ENCODE measurements around the gene BRSK2. TPM values are rescaled to one million over a fixed set of nuclear protein-coding genes. Genes with fewer than 3 reads are reported as not detected.

BRSK2 gene
- total RNA-seq, 6 donors from 2014 or later = 0.11 to 0.54 (median 0.25) TPM; not detected in 2

DNA sequence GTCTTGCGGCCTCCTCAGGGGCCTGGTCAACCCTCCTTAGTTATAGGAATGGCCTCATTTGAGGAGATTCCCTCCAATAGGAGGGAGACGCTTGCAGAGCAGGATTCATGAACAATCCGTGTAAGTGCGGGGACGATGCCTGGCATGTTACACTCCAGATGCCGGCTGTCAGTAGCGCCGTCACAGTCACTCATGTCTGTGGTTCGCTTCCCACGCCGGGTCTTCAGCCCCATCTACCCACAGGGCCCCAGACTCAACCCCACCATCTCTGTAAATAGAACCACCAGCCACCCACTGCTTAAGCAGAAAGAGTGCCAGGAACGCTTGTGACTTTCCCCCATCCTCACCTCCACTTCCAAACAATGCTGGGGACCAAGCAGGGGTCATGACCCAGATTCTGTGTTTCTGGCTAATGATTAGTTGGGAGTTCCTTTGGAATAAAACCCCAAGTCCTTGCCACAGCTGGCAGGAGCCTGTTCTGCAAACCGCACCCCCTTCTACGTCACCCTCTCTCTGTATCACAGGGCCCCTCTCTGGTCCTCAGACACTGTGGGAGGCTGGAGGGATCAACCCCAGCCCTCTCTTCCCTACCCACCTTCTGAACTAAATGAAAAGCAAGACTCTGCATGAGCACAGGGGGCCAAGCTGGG, 41.5 kb upstream of the BRSK2 start:
- 64 to 80% methylated on average over 14 of the region's 14 CpGs for WGBS, 2 donors
- ATAC-seq (ENCODE audit: low FRiP score in 2 of 2) (peak in 1 of 2 donors; percentile 3), DNase-seq (no peak)
- Histone ChIP-seq H3K4me3 (no peak overlapping the region), H3K27me3 (no peaks in the 10 kb centered on the region), H3K36me3 (no peaks in the 10 kb centered on the region), H3K9me3 (no peaks in the 10 kb centered on the region), H3K4me1 (no peaks in the 10 kb centered on the region), H3K27ac (no peak overlapping the region)
- no peak for TF ChIP-seq POLR2A (IDR thresholded peaks at IDR 0.05)
- TF ChIP-seq, protein P1, sequence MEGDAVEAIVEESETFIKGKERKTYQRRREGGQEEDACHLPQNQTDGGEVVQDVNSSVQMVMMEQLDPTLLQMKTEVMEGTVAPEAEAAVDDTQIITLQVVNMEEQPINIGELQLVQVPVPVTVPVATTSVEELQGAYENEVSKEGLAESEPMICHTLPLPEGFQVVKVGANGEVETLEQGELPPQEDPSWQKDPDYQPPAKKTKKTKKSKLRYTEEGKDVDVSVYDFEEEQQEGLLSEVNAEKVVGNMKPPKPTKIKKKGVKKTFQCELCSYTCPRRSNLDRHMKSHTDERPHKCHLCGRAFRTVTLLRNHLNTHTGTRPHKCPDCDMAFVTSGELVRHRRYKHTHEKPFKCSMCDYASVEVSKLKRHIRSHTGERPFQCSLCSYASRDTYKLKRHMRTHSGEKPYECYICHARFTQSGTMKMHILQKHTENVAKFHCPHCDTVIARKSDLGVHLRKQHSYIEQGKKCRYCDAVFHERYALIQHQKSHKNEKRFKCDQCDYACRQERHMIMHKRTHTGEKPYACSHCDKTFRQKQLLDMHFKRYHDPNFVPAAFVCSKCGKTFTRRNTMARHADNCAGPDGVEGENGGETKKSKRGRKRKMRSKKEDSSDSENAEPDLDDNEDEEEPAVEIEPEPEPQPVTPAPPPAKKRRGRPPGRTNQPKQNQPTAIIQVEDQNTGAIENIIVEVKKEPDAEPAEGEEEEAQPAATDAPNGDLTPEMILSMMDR (IDR thresholded peaks at IDR 0.05) = no peak

DNA sequence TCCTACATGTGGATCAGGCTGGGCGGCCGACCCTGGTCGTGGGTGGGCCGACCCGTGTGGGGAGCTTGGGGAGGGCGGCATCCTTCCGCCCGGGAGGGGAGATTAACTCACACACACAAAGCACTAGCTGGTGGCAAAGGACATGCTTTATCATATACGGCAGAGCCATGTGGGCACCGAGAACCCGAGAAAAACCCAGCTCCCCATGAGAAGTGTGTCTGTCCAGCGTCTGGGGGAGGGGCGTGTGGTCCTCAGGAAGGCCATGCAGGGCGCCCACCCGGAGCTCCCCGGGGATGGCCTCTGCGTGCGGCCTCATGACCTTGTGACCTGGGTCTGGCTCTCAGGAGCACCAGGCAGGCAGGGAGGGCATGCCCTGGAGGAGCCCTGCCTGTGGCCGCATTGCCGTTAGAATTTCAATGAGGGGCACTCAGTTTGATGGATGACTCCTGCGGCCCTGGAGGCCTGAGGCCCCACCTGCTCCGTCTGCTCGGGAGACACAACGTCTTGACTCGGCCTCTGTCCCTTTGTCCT, 40.9 kb upstream of the BRSK2 start:
- 49 to 64% methylated on average over 13 to 23 of the region's 25 CpGs for WGBS, 2 donors
- TF ChIP-seq EP300 (IDR thresholded peaks at IDR 0.05) (no peak), POLR2A (IDR thresholded peaks at IDR 0.05) (no peak), POLR2AphosphoS5 (IDR thresholded peaks at IDR 0.05) (no peak)
- TF ChIP-seq, protein P1 (IDR thresholded peaks at IDR 0.05) = no peak
- DNase-seq (peak in 1 of 2 donors; percentile 70), ATAC-seq (ENCODE audit: low FRiP score in 2 of 2) (peak; percentile 5)
- Histone ChIP-seq H3K9me3 (no peaks in the 10 kb centered on the region), H3K27ac (no peak overlapping the region), H3K36me3 (no peaks in the 10 kb centered on the region), H3K4me1 (no peaks in the 10 kb centered on the region), H3K4me3 (no peak overlapping the region), H3K27me3 (no peaks in the 10 kb centered on the region)

DNA sequence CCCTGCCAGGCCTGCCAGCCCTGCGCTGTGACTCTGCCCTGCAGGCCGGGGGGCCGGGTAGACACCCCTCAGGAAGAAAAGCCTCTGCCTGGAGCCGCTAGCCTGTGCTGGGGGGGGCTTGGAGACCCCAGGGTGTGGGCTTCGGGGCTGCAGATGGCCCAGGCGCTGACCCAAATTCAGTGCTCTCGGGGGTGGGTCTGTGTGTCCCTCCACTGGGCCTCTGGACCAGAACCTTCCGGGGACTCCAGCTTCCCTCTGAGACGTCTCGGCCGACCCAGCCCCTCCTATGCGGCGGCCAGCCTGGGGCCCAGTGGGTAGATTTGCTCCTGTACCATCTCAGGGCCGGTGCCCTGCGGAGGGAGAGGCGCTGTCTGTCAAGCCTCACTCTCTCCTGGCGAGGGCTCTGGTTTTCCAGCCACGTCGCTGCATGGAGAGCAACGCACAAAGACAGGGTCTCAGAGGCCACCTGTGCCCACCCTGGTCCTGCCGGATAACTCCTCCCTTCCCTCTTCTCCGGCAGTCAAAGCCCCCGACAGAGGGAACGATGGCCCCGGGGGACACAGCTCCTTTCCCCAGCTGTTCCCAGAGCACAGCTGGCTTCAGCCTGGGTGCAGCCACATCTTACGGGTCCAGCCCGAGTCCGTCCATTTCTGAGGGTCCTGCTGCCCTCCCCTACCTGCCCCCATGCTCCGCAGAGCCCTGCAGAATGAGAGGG, 40.2 kb upstream of the BRSK2 start:
- H3K4me3 ChIP-seq = no peak overlapping the region
- no peaks in the 10 kb centered on the region for H3K27me3 ChIP-seq
- no peaks in the 10 kb centered on the region for H3K4me1 ChIP-seq
- TF ChIP-seq, protein P1 (IDR thresholded peaks at IDR 0.05) = no peak
- no peak for TF ChIP-seq EP300 (IDR thresholded peaks at IDR 0.05)
- no peaks in the 10 kb centered on the region for H3K36me3 ChIP-seq
- H3K9me3 ChIP-seq = no peaks in the 10 kb centered on the region
- DNase-seq = peak in 1 of 2 donors; percentile 74
- ATAC-seq (ENCODE audit: low FRiP score in 2 of 2) = peak in 1 of 2 donors; percentile 14
- 70 to 78% methylated on average over 20 to 29 of the region's 29 CpGs for WGBS, 2 donors
- H3K27ac ChIP-seq = no peak overlapping the region

DNA sequence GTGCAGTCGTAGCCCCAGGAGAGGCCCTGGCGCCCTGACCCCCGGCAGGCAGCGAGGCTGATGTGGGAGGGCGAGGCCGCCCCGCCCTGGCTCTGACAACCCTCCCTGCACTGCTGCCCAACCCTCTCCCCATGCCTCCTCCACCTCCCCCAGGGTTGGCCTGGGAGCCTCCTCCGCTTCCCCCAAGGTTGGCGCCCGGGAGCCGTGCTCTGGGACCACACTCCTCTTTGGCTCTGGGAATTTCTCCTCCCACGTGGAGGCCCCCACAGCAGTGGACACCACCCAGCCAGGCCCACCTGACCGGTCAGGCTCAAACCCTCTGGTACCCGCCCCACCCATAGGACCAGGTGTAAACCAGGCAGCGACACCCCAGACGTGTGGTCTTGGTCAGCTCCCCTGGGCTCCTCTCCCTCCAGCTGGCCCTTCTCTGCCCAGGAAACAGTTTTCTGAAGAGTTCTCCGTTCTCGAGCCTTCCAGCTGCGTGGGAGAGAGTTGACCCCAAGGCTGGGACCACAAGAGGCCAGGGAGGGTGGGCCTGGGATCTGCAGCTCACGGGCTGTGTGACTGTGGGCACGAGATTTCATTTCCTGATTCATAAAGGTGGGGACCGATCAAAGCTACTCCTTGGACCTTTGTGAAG, 39.5 kb upstream of the BRSK2 start:
- Histone ChIP-seq H3K9me3 (no peaks in the 10 kb centered on the region), H3K27me3 (no peaks in the 10 kb centered on the region), H3K27ac (no peak overlapping the region), H3K4me3 (no peak overlapping the region), H3K36me3 (no peaks in the 10 kb centered on the region), H3K4me1 (no peaks in the 10 kb centered on the region)
- ATAC-seq (ENCODE audit: low FRiP score in 2 of 2) (peak in 1 of 2 donors; percentile 6), DNase-seq (peak in 1 of 2 donors; percentile 64)
- TF ChIP-seq, protein P1 (IDR thresholded peaks at IDR 0.05) = no peak
- TF ChIP-seq EP300 (IDR thresholded peaks at IDR 0.05) (no peak), POLR2AphosphoS5 (IDR thresholded peaks at IDR 0.05) (no peak), POLR2A (IDR thresholded peaks at IDR 0.05) (no peak)
- WGBS, 2 donors = 72 to 74% methylated on average over 12 to 21 of the region's 22 CpGs

All from upper lobe of left lung (tissue), 6 donors.